ENCODE results near the gene HDHD2.
"Not testable (repeated sequence)": the region's sequence is repeated elsewhere in the genome, so short reads cannot be mapped to it uniquely, and the experiment has no call there.

Gene HDHD2

DNA sequence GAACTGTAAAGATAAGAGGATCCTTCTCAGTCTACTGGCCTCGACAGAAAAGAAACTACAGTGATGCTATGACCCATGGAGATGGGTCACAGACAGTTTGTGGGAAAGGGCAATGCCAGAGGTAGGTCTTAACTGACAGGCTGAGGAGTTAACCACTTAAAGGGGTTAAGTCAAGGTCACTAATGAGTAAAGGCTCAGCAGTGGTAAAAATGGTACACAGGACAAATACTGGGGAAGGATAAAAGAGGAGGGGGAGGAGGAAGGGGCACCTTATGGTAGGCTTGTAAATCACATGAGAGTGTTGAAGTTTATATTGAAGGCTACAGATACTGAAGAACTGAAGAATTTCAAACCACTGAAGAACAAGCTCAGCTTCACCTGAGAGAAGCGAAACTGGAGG is 16.0 kb upstream of the HDHD2 start:
- H3K4me3 ChIP-seq (replicated peaks; ENCODE audit: low read depth, low read length): no peak overlapping the region
- DNase-seq (ENCODE audit: extremely low read depth, low read depth): no peak
- TF ChIP-seq, protein P1, sequence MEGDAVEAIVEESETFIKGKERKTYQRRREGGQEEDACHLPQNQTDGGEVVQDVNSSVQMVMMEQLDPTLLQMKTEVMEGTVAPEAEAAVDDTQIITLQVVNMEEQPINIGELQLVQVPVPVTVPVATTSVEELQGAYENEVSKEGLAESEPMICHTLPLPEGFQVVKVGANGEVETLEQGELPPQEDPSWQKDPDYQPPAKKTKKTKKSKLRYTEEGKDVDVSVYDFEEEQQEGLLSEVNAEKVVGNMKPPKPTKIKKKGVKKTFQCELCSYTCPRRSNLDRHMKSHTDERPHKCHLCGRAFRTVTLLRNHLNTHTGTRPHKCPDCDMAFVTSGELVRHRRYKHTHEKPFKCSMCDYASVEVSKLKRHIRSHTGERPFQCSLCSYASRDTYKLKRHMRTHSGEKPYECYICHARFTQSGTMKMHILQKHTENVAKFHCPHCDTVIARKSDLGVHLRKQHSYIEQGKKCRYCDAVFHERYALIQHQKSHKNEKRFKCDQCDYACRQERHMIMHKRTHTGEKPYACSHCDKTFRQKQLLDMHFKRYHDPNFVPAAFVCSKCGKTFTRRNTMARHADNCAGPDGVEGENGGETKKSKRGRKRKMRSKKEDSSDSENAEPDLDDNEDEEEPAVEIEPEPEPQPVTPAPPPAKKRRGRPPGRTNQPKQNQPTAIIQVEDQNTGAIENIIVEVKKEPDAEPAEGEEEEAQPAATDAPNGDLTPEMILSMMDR (IDR thresholded peaks at IDR 0.05; ENCODE audit: low read depth, low read length, missing control alignments): no peak

DNA sequence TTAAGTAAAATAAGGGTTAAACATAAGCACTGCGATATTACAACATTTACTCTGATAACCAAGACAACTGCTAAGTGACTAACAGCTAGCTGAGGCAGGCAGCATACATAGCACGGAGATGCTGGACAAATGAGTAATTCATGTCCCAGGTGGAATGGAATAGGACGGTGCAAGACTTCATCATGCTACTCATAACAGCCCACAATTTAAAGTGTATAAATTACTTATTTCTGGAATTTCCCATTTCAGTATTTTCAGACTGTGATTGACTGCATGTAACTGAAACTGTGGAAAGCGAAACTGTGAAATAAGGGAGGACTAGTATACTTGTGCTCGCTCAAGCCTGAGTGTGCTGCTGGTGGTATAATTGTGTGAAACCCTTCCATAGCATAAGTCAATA is 12.9 kb upstream of the HDHD2 start:
- DNase-seq (ENCODE audit: extremely low read depth, low read depth): no peak
- H3K4me3 ChIP-seq (replicated peaks; ENCODE audit: low read depth, low read length): no peak overlapping the region
- TF ChIP-seq, protein P1 (IDR thresholded peaks at IDR 0.05; ENCODE audit: low read depth, low read length, missing control alignments): no peak

DNA sequence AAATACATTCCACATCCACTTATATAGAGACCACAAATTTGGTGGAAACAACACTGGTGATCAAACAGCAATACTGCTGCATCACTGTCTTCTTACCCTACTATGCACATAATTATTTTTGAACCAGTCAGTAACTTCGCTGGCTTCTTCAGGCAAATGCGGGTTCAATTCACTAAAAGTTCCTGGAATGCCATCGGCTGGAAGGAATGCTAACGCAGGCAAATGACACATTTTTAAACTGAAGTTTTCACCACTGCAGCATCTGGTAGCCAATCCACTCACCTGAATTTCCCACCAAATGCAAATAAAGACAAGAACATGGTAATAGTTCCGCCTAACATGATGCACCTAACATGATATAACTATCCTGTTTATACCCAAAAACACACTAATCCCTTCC is 10.0 kb upstream of the HDHD2 start:
- TF ChIP-seq, protein P1 (IDR thresholded peaks at IDR 0.05; ENCODE audit: low read depth, low read length, missing control alignments): no peak
- no peak for DNase-seq (ENCODE audit: extremely low read depth, low read depth)

DNA sequence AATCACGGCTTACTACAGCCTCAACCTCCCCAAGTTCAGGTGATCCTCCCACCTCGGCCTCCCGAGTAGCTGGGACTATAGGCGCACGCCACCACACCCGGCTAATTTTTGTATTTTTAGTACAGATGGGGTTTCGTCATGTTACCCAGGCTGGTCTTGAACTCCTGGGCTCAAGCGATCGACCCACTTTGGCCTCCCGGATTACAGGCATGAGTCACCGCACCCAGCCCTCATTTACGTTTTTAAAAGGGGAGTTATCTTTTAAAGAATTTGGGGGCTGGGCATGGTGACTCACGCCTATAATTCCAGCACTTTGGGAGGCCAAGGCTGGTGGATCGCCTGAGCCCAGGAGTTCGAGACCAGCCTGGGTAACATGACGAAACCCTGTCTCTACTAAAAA is 8.1 kb upstream of the HDHD2 start:
- DNase-seq (ENCODE audit: extremely low read depth, low read depth); H3K4me3 ChIP-seq (replicated peaks; ENCODE audit: low read depth, low read length): not testable (repeated sequence)

More for the DNA sequence above, 10.0 kb upstream of the HDHD2 start:
- H3K4me3 ChIP-seq (replicated peaks; ENCODE audit: low read depth, low read length): no peak overlapping the region

DNA sequence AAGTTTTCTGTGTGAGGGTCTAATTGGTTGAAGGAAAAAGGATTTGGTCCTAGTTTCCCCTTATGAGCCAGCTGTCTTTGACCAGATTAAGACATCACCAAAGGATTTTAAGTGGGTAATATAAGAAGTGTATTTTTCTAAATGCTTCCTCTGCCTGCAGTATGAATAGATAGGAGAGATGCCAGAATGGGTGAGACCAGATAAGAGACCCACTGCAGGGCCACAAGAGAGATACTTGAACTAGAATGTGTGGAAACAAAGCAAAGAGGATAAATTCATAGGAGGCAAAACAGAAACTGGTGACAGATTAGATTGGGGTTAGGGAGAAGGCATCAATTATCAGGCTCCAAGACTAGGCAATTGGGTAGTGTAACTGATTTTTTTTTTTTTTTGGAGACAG is 1.1 kb upstream of the HDHD2 start:
- H3K4me3 ChIP-seq (replicated peaks; ENCODE audit: low read depth, low read length): peak overlapping the region; percentile 68
- TF ChIP-seq, protein P1 (IDR thresholded peaks at IDR 0.05; ENCODE audit: low read depth, low read length, missing control alignments): no peak
- no peak for DNase-seq (ENCODE audit: extremely low read depth, low read depth)

DNA sequence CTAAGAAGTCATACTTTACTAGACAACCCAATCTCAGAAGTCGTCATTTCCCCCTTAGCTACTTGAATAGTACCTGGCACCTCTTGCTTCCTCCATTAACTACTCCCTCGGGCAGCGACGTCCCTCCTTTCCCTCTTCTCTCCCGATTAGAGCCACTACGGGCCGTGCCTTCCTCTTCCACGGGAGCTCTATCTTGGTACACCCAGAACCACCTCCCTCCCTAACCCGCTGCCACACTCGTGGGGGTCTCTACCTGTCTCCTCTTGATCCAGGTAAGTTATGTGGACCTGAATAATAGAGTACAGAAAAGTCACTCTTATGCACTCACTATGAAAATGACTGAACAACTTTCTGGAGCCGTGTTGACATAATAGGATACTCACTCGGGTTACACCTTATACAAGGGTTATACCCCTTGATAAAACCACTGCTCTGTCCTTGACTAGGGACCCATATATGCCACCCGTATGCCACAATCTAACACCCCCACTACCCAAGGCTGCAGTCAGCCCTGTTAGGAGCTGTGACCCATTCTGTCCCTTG is 595 bp upstream of the HDHD2 start:
- no peak for DNase-seq (ENCODE audit: extremely low read depth, low read depth)
- TF ChIP-seq, protein P1 (IDR thresholded peaks at IDR 0.05; ENCODE audit: low read depth, low read length, missing control alignments): no peak
- peak overlapping the region; percentile 68 for H3K4me3 ChIP-seq (replicated peaks; ENCODE audit: low read depth, low read length)

DNA sequence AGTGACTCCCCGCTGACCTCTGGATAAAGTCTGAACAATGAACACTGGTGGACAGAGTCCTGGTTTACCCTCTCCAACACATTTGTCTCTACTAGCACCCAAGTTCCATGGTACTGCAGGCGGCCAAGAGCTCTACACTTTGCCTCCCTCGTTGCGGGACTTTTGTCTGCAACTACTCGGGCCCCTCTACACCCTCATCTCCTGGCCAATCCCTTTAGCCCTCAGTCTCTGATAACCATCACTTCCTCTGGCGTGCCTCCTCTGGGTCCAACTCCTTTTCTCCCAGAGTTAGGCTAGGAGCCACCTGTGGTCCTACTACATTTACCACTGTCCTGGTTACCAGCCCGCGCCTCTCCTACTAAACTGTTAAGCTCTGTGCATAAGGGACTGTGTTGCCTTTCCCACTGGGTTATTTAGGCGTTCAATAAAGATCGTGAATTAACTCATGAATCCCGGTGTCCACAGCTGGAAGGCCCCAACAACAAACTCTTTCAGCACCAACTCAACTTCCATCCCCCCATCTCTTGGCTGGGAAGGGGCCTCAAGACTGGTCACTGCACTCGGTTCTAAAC is 757 bp downstream of the HDHD2 start:
- TF ChIP-seq, protein P1 (IDR thresholded peaks at IDR 0.05; ENCODE audit: low read depth, low read length, missing control alignments): no peak
- no peak for DNase-seq (ENCODE audit: extremely low read depth, low read depth)
- H3K4me3 ChIP-seq (replicated peaks; ENCODE audit: low read depth, low read length): peak overlapping the region; percentile 68
